ENCODE measurements around the gene CLTC.

GRCh38 chr17:59634632-59635541 is 15.2 kb downstream of the CLTC start:
- TF ChIP-seq CTCF (IDR thresholded peaks at IDR 0.05) (no peak), POLR2A (IDR thresholded peaks at IDR 0.05) (no peak), POLR2AphosphoS5 (IDR thresholded peaks at IDR 0.05; ENCODE audit: insufficient read depth in 1 of 2, low read depth in 1 of 2) (no peak)
